GM18511 (cell line): ENCODE results near the gene B3GNT7.
"Not testable (repeated sequence)": the region's sequence is repeated elsewhere in the genome, so short reads cannot be mapped to it uniquely, and the experiment has no call there.

Experiments
- ATAC-seq: cut with Tn5 transposase; IDR thresholded peaks from one replicate; pipeline ENCODE4 v1.9.1; 2021; ENCODE audit warnings: mild to moderate bottlenecking, moderate library complexity; ENCODE audit not compliant: unreplicated experiment

B3GNT7 gene

DNA sequence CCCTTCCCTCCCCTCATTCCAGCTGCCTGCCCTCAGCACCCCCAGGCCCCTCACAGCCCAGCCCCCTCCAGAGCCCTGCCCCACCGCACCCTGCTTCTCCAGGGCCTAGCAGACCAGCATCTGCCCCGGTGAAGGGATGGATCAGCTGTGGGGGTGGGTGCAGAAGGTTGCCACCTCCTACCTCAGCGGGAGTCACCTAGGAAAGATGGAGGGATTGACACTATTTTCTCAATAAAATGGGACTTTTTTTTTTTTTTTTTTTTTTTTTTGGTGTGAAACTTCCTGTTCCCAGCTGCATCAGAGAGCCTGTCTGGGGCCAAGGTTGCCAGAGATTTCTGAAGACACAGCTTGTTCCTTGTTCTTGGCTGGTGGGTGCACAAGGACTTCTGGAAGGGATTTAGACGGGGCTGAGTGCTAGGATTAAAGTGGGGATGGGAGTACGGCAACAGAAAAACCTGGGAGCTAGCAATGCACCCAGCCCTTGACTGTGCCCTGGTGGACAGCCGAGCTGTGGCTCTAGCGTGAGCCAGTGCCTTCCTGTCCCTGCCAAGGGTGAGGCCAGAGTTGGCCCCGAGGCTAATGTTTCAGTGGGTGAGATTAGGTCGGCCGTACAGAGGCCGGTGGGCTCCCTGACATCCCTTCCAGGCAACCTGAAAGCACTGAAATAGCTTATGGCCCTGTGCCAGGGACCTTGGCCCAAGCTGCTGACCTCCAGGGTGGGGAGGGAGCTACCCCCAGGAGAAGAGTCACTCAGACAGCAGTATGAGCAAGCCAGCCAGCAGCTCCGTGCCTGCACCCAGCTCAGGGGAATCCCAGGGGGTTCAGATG is 4.6 kb downstream of the B3GNT7 start:
- no peak for ATAC-seq

DNA sequence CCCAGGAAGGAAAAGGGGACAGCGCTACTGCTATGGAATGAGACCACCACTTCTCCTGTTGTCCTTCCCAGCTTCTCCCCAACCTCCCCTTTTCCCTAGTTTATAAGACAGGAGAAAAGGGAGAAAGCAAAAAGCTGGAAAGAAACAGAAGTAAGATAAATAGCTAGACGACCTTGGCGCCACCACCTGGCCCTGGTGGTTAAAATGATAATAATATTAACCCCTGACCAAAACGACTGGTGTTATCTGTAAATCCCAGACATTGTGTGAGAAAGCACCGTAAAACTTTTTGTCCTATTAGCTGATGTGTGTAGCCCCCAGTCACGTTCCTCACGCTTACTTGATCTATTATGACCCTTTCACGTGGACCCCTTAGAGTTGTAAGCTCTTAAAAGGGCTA is 5.2 kb downstream of the B3GNT7 start:
- ATAC-seq, result not testable (repeated sequence)

DNA sequence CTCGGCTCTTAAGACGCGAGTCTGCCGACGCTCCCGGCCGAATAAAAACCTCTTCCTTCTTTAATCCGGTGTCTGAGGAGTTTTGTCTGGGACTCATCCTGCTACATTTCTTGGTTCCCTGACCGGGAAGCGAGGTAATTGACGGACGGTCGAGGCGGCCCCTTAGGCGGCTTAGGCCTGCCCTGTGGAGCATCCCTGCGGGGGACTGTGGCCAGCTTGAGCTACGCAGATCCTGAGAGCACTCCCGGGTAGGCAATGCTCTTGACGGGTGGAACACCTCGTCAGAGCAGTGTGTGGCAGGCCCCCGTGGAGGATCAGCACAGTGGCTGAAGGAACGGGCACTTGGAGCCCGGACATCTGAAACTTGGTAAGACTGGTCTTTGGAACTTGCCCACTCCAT is 5.6 kb downstream of the B3GNT7 start:
- not testable (repeated sequence) for ATAC-seq

DNA sequence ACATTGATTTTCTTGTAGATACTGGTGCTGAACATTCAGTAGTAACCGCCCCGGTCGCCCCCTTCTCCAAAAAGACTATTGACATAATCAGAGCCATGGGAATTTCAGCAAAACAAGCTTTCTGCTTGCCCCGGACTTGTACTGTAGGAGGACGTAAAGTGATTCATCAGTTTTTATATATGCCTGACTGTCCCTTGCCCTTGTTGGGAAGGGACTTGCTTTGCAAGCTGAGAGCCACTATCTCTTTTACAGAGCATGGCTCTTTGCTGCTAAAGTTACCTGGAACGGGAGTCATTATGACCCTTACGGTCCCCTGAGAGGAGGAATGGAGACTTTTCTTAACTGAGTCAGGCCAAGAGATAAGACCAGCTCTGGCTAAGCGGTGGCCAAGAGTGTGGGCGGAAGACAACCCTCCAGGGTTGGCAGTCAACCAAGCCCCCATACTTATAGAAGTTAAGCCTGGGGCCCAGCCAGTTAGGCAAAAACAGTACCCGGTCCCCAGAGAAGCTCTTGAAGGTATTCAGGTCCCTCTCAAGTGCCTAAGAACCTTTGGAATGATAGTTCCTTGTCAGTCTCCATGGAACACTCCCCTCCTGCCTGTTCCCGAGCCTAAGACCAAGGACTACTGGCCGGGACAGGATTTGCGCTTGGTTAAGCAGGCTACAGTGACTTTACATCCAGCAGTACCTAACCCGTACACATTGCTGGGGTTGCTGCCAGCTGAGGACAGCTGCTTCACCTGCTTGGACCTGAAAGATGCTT is 8.1 kb downstream of the B3GNT7 start:
- ATAC-seq, result not testable (repeated sequence)

DNA sequence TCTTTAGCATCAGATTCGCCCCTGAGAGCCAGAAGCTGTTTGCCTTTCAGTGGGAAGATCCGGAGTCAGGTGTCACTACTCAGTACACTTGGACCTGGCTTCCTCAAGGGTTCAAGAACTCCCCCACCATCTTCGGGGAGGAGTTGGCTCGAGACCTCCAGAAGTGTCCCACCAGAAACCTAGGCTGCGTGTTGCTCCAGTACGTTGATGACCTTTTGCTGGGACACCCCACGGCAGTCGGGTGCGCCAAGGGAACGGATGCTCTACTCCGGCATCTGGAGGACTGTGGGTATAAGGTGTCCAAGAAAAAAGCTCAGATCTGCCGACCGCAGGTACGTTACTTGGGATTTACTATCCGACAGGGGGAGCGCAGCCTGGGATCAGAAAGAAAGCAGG is 8.7 kb downstream of the B3GNT7 start:
- ATAC-seq, result not testable (repeated sequence)

DNA sequence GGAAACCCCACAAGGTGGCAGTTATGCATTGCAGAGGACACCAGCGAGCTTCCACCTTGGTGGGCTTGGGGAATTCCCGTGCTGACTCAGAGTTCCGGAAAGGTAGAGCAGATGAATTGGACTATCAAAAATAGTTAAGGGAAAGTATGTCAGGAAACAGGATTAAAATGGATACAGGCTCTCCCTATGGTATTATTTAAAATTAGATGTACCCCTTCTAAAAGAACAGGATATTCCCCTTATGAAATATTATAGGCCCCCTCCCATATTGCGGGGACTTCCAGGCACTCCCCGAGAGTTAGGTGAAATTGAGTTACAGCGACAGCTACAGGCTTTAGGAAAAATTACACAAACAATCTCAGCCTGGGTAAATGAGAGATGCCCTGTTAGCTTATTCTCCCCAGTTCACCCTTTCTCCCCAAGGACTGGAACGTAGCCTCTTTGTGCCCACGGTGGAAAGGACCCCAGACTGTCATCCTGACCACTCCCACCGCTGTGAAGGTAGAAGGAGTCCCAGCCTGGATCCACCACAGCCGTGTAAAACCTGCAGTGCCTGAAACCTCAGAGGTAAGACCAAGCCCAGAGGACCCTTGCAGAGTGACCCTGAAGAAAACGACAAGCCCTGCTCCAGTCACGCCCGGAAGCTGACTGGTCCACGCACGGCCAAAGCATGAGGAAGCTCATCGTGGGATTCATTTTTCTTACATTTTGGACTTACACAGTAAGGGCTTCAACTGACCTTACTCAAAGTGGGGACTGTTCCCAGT is 10.3 kb downstream of the B3GNT7 start:
- ATAC-seq, result not testable (repeated sequence)

DNA sequence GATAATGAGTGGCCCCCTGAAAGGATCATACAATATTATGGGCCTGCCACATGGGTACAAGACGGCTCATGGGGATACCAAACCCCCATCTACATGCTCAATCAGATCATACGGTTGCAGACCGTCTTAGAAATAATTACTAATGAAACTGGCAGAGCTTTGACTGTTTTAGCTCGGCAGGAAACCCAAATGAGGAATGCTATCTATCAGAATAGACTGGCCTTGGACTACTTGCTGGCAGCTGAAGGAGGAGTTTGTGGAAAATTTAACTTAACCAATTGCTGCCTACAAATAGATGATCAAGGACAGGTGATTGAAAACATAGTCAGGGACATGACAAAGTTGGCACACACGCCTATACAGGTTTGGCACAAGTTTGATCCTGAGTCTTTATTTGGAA is 12.2 kb downstream of the B3GNT7 start:
- not testable (repeated sequence) for ATAC-seq

DNA sequence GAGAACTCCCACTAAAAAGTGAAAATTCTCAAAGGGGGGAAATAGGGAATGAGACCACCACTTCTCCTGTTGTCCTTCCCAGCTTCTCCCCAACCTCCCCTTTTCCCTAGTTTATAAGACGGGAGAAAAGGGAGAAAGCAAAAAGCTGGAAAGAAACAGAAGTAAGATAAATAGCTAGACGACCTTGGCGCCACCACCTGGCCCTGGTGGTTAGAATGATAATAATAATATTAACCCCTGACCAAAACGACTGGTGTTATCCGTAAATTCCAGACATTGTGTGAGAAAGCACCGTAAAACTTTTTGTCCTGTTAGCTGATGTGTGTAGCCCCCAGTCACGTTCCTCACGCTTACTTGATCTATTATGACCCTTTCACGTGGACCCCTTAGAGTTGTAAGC is 12.8 kb downstream of the B3GNT7 start:
- ATAC-seq, result not testable (repeated sequence)

DNA sequence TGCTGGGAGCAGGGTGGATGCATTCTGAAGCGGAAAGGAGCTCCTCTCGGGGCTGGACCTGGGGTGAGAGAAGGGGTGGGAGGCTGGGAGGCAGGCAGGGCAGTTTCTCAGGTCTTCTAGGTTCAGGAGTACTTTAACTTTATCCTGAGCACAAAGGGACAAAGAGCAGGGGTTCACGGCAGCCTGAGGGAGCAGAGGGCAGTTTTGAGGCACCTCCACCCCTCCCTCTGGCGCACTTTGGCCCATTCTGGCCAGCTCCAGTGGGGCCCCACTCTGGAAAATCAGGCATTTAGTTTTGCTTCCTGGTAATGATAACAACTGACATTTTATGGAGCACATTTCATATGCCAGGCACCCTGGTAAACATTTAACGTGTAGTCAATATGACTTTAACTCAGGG is 14.3 kb downstream of the B3GNT7 start:
- ATAC-seq, result no peak

DNA sequence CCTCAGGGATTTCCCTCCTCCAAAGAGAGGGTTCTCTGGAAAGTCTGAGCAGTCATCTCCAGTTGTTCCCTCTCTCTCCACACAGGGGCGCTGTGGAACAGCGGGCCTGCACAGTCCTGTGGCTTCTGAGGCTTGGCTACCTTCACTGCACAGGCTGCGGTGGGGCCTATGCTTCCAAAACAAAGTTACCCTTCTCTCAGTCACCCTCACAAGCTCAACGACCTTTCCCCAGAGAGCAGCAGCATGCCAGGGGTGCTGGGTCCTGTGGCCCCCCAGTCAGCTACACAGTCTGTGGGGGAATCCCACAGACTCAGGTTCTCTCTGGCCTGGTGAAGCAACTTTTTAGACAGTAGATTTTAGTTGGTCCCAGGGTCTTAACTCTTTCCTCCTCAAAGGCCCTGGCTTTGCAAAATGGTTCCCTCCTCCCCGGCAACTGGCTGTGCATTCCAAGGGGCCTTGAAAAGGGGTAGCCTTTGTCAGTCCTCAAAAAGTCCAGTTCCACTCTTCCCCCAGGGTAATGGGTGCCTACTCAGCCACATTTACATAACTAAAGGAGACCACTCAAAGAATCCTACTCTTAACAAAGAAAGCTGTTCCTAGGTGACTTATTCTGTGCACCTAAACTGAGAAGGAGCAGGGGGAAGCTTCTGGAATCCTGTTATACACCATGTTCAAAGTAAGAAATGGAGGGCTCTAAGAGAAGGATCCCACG is 14.9 kb downstream of the B3GNT7 start:
- ATAC-seq, result no peak

DNA sequence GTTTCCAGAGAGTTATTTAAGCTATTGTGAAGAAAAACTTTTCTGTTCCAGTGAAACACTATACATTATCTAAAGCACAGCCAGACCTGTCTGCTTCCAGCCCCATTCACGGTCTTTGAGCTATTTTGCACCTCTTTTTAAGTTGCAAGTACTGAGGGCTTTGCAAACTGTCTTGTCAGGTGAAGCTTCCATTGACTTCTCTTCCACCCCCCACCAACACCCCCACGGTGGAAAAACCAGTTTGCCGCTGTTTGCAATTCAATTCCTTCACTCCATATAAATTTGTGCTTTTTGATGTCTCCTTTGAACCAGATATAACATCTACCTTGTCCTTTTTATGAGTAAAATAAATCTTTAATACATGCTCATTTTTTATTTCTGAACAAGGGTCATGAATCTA is 15.7 kb downstream of the B3GNT7 start:
- ATAC-seq, result no peak

DNA sequence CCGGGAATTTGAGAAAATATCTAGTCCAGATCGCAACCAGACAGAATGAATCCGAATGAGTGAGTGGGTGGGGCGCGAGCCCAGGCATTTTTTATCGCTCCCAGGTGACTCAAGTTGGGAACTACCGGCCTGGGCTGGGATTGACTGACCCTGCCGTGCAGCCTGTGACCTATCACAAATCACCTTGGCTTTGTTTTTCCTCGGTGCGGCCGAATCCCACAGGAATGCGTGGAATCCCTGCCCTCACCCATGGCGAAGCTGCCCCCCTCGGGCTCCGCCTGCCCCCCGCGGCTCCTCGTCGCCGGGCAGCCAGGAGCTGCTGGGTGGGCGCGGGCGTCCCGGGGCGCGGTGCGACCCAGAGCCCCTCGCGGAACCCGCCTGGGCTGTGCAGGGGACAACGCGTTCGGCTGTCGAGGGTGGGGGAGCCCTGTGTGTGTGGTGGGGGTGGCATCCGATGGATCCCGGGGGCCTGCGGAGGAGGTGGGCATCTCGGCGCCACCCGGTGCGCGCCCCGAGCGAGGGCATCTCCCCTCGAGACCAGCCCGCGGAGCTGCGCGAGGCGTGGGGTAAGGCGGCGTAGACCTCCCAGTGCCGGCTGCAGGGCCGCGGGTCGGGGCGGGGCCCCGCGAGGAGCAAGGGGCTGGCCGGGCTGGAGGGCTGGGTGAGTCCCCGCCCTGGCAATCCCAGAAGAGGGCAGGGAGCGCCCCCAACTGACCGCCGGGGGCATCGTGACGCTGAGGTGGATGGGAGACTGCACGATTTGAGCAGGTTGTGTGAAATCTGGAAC is 16.5 kb downstream of the B3GNT7 start:
- ATAC-seq, result peak; percentile 99

DNA sequence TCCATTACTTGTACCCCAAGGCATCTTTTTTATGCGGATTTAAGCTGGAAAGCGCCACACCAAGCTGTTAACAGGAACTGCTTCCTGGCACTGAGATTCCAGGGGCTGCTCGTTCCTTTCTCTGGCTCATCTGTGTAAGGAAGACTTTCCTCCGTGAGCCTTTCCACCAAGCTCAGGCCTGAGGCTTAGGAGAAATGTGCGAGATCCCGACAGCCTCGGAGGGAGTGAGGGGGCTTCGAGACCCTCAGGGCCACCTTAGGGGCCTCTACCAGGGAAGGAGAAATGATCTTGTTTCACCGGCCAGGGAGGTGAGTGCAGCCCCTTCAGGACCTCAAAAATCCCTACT is 17.1 kb downstream of the B3GNT7 start:
- peak; percentile 27 for ATAC-seq

DNA sequence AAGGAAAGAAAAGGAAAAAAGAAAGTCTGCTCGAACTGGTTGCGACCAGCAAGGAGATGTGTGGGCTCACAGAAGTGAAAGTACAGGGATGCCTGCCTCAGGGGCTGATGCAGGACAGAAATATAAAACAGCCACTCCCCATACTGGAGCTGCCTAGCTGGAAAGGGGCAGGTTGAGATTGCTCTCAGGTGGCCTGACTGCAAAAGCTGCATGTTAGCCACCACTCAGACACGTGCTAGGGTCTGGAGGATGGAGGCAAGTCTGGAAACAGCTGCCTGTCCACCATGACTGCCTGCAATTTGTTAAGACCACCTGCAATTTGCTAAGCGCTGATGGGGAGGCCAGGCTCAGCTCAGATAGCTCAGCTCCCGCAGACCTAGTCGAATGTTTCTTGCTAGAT is 17.9 kb downstream of the B3GNT7 start:
- no peak for ATAC-seq

DNA sequence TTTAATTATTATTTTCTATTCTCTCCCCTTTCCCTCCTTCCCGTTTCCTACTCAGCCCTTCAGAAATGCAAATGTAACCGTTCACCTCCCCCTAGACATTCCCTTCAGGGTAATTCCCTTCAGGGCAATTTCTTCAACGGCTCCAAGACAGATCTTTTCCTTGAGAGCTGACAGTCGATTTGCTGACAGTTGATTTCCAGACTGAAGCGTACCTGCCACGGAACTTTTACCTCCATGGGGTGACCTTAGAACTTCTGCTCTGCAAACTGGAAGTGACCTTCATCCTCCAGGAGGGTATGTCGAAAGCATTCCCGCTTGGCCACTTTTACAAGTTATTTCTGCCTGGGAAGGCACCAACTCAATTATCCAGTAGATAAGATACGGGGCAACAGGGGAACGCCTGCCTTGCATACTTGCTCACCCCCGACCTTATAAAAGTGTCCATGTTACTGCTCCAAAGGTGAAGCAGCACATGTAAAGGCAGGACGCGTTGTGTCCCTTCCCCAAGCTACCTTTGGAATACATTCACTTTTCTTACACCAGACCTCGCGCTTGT is 18.5 kb downstream of the B3GNT7 start:
- no peak for ATAC-seq

DNA sequence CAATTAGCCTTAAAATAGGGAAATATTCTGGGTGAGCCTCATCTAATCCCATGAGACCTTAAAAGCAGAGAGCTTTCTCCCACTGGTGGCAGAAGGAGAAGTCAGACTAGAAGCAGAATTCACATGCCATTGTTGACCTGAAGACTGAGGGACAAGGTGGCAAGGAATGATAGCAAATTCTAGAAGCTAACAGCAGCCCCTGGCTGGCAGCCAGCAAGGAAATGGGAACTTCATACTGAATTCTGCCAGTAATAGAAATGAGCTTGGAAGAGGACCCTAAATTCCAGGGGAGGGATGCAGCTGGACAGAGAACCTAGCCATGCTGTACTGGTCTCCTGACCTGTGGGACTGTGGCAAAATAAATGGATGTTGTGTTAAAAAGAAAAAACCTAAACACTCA is 19.5 kb downstream of the B3GNT7 start:
- no peak for ATAC-seq

DNA sequence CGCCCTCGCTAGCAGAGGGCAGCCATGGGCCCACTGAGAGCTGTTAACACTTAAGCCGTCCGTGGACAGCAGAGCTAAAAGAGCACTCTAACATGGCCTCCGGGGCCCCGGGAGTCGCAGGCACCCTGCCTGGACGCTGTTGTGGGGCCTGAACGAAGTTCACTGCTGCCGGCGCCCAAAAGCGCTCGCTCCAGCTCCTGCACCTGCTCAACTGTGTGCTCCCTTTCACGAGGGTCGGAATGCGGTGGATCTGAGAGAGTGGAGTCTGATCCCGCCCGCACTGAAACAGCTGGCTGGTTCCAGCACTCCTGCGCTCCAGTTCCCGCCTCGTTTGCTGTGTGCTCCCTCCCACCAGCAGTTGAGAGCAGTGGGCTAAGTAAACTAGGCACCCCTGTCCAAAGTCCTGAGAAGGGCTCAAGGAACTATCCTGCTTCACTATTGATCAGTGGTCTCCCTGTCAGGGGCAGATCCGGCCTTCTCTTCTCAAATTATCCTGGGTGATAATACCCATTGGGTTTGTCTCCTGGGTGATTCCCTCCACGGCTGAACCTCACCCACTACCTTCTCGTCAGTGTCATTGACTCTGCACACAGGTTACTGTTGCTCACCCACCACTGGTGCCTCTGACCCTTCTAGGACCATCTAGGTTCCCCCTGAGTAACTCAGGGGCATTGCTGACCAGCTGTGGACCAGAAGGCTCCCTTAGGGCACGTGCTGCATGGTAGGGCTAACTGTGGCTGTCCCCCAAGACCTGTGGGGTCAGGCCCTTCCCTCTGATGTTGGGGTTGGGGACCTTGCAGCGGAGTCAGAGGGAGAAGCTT is 23.5 kb downstream of the B3GNT7 start:
- no peak for ATAC-seq

DNA sequence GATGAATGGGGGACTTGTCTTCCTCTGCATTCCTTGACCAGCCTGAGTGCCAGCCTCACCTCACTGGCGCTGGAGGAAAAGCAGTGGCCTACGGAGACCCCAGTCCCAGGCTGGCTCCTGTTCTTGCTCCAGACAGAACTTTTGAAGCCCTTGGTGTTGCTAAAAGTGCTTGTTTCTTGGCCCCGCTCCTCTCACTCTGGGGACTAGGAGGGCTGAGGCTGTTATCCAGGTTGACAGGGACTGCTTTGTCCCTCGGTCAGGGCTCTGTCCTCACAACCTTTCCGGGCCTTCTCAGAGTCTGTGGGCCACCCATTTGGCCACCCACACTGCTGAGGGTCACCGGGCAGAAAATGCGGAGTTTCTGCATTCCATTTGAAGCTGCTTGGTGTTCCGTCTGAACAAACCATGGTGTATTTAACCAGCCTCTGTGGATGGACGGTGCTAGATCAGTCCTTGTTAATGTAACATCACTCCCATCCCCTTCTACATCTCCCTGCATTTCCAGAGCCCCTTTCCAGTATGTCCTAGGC is 25.6 kb downstream of the B3GNT7 start:
- ATAC-seq, result no peak

DNA sequence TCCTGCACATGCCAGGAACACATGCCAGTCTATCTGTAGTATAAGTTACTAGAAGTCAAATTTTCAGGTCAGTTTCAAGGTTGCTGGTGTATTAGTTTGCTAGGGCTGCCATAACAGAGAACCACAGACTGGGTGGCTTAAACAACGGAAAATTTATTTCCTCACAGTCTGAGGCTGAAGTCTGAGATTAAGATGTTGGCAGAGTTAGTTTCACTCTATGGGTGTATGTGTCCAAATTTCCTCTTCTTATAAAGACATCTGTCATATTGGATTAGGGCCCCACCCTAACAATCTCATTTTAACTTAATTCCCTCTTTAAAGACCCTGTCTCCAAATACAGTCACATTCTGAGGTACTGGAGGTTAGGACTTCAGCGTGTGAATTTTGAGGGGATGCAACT is 26.5 kb downstream of the B3GNT7 start:
- no peak for ATAC-seq
